GM11168 (cell line): Measurements from ENCODE around the gene VAMP3.

Source experiments
- in situ Hi-C: fragments of 300-500 bp; cut with MboI; formaldehyde crosslinking; loops from one replicate; pipeline ENCODE4 v1.12.0; 2022; ENCODE audit warnings: low sequenced_read_pairs; ENCODE audit not compliant: unreplicated experiment

VAMP3 gene, protein sequence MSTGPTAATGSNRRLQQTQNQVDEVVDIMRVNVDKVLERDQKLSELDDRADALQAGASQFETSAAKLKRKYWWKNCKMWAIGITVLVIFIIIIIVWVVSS

DNA sequence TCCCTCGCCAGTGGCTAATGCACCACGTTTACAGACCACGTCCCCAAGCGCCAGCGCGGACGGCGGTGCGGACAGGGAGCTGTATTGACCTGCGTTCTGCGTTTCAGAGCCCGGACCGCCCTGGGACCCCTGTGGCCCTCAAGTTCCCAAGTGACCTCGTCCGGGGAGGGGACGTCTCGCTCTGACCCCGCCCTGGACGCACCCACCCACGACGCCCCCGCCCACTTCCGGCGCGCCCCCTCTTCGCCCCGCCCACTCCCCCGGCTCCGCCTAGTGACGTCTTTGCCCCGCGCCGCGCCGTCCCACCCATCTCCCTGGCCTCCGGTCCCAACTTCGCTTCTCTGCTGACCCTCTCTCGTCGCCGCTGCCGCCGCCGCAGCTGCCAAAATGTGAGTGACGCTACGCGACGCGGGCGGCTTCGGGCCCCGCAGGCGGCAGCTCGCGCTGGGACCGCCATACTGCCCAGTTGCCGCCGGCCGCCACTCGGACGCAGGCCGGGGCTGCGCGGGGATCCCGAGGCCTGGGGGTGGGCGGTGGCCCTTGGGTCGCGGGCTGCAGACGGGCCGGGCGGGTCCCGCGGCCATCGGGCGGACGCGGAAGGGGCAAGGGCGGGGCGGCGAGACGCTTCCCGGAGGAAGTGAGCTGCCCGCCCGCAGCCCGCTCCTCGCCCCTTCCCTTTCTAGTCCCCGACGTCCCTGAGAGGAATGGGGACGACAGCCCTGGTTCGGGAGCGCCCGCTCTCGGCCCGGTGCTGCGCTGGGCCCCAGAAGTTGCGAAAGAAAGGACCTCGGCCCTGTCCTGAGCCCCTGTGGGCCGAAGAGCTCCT, at the start of gene VAMP3:
Gene VAMP3 (plus strand): TSS at position 300 of the 826 bp plus-strand sequence. CDS start 88 bp downstream, at position 388.
- in situ Hi-C loops, result no loop called here

DNA sequence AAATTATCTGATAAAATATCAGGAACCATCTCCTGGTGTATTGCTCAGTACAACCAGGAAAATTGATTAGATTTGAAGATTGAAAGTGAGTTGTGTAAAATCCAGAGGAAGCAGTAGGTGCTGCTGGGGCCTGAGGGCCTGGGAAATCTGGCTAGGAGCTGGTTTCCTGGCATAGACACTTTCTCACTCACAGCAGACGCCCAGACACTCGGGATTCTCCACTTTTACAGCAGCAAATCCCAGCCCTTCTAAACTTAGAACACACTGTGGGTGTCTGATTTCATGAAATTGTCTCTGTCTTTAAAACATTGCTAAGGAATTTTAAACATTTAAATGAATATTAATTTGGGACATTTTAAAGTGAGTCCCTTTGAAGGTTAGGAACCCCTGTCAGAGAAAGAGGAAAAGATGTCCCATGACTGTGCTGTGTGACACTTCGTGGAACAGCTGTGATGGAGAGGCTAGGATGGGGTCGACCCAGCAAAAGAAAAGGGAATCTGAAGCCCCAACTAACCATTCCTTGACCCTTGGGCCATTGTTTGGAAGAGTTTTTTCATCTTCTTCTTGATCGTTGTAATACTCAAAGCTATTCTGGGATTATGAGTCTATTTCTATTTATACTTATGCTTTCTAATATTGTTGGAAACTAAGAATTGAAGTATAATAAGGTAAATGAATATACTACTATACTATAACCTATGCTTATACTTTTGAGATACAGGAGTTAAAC, 49.0 kb upstream of the VAMP3 start:
- in situ Hi-C loops, result no loop called here

DNA sequence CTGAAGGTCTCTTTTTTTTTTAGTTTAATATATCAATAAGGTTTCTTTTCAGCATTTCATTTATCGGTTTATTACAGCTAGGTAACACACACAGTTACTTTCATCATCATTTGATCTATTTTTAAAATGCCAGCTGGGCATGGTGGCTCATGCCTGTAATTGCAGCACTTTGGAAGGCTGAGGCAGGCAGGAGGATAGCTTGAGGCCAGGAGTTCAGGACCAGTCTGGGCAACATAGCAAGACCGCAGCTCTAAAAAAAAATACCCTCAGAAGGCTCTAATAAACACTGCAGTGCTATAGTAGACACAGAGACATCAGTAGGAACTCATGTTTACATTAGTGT, 48.5 kb upstream of the VAMP3 start:
- in situ Hi-C loops, result no loop called here

DNA sequence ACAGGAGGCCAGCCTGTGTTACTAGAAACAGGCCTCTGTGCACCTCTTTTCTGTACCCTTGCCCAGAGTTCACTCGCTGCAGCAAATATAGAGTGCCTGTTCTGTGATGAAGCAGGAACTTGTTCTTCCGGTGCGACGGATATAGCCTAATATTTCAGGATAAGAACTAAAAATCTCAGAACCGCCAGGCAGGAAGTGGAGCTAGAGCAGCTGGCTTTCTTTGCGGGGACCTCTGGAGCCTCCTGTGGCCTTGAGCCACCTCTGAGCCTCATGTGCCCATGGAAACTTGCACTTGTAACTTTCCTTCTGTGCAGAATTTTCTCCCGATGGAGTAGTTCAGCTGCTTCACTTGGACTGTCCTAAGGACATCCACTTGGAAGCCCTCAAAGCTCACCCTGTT, 44.5 kb upstream of the VAMP3 start:
- in situ Hi-C loops, result no loop called here

DNA sequence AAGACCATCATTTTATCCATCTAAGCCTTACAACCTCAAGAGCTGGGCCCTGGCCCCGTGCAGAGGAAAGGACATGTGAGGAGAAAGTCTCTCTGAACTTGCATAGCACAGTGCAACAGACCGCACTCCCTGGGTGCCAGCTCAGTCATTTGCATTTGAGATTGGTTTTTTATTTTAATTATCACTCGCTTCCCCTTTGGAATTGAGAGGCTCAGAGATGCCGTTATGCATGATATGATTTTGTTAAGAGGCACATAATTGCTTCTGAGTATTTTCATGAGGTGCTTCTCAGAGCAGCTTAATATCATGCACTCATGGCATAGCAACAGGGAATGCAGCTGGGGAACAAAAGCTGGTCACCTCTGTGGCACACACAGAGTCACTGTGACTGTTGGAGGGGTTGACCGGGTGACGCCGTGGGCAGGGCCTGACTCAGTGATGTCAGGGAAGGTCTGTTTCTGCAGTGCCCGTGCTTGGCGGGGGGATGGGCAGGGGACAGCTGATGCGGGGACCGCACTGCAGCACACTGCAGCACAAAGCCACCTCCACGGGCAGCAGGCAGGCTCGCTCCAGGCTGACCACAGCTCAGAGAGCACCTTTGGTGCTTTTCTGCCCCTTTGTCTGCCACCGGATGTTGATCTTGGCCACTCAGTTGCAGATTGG, 43.2 kb upstream of the VAMP3 start:
- in situ Hi-C loops, result no loop called here

DNA sequence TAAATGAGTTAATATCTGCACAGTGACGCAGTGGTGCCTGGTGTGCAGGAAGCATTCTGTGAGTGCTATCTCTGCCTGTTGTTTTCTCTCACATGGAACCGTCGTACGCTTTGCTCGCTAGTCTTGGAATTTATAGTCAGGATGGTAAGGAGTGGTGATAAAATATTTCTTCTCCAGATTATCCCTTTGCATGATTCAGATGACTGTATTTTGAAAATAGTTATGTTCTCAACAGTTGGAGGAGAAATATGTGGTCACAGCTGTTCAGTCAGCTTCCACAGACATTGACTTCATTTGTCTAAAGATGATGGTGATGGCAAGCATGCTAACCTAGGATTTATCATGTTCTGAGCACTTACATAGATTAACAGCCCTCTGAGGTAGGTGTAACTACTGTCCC, 41.3 kb upstream of the VAMP3 start:
- in situ Hi-C loops, result no loop called here

DNA sequence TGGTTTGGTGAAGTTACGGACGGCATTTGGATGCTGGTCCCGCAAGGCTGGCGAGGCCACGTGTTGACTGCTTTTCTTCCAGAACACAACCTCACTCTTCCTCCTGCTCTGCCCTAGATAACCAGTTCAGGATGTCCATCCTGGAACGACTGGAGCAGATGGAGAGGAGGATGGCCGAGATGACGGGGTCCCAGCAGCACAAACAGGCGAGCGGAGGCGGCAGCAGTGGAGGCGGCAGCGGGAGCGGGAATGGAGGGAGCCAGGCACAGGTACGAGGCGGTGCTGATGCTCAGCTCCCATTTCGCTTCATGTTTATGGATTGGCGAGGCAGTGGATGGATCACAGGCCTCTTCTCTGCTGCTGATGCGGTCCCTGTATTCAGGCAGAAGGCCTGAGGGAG, 38.8 kb upstream of the VAMP3 start:
- in situ Hi-C loops, result no loop called here

DNA sequence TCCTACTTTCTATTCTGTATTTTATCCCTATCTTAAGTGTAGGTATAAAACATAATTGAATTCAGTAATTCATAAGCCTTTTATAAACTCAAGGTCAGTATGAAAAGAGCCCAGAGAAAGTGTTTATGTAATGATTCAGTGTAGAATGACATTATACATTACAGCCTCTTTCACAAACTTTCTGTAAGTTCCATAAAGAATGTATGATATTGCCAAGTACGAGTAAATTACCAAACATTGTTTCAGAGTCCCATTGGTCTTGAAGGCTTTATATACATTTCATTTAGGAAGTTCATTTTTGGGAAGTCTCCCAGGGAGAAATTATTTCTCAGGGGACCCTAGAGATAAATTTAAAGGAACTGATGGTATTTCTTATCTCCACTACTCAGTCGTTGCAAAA, 37.8 kb upstream of the VAMP3 start:
- in situ Hi-C loops, result no loop called here

DNA sequence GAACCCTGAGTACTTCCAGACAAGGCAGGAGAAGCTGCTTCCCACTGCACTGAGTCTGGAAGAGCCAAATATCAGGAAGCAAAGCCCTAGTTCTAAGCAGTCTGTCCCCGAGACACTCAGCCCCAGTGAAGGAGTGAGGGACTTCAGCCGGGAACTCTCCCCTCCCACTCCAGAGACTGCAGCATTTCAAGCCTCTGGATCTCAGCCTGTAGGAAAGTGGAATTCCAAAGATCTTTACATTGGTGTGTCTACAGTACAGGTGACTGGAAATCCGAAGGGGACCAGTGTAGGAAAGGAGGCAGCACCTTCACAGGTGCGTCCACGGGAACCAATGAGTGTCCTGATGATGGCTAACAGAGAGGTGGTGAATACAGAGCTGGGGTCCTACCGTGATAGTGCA, 33.1 kb upstream of the VAMP3 start:
- in situ Hi-C loops, result no loop called here

DNA sequence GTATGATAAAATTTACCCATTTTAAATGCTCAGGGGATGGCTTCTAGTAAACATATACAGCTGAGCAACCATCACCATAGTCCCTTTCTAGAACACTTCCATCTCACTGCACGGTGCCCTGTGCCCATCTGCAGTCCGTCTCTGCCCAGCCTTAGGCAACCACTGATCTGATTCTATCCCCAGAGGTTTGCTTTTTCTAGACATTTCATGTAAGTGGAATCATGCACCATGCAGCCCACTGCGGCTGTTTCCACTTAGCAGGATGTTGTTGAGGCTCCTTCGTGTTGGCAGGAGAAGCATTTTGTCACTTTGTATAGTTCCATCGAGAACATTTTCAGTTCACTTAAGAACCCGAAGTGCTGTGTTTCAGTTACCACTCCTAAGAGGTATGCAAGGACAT, 27.8 kb upstream of the VAMP3 start:
- in situ Hi-C loops, result no loop called here

DNA sequence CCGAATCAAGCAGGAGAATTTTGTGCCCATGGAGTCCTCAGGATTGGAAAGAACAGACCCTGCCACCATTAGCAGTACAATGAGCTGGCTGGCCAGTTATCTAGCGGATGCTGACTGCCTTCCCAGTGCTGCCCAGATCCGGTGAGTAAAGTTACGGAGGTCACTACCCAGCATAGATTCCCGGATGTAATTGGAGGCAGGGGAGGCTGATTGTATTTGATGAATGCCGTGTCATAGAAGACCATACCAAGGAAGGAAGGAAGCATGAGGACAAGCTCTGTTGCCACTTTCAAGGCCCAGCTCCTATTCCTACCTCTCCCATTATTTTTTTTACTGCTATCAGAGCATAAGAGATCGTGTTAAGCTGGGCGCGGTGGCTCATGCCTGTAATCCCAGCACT, 26.2 kb upstream of the VAMP3 start:
- in situ Hi-C loops, result no loop called here

DNA sequence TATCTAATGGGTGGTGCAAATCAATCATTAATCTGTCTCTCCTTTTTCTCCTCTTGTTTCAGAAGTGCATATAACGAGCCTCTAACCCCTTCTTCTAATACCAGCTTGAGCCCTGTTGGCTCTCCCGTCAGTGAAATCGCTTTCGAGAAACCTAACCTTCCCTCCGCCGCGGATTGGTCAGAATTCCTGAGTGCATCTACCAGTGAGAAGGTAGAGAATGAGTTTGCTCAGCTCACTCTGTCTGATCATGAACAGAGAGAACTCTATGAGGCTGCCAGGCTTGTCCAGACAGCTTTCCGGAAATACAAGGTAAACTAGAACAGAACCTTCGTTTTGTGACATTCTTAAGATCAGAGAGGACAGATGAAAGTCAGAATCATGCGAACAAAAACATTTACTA, 25.3 kb upstream of the VAMP3 start:
- in situ Hi-C loops, result no loop called here

DNA sequence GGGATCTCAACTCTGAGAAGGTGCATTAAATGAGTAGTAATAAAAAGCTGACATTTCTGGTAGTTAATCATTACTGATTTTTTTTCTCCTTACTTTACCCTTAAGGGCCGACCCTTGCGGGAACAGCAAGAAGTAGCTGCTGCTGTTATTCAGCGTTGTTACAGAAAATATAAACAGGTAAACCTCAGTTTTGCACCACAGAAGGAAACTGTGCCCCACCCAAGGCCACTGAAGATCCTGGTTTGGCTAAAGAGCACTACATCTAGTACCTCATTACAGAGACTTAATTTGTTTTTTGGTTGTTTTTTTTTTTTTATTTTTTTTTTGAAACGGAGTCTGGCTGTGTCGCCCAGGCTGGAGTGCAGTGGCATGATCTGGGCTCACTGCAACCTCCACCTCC, 23.5 kb upstream of the VAMP3 start:
- in situ Hi-C loops, result no loop called here

DNA sequence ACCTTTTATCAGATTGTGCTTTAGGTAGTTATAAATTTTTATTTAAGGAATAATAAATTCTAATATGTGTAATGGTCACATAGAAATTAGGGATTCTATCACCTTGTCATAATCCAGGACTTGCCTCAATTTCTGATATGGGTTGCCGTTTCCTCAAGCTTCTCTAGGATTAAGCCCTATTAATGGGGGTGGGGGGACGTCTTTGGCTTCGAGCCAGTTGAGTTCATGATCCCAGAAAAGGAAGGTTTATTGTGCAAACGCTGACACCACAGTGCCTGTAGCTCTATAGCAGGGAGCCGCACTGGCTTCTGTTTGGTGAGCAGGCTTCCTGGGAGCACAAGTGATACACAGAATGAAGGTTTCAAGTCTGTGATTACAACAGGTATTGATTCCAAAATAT, 22.0 kb upstream of the VAMP3 start:
- in situ Hi-C loops, result no loop called here

DNA sequence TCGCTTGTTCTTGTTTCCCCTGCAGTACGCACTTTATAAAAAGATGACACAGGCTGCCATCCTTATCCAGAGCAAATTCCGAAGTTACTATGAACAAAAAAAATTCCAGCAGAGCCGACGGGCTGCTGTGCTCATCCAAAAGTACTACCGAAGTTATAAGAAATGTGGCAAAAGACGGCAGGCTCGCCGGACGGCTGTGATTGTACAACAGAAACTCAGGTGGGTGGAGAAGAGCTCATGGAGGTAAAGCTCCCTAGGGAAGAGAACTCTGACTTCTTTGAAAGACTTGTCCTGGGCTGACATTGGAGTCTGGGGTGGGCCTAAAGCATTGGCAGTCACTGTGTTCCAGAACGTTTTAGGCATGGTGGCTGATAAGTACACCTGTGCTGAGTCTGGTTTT, 19.9 kb upstream of the VAMP3 start:
- in situ Hi-C loops, result no loop called here

DNA sequence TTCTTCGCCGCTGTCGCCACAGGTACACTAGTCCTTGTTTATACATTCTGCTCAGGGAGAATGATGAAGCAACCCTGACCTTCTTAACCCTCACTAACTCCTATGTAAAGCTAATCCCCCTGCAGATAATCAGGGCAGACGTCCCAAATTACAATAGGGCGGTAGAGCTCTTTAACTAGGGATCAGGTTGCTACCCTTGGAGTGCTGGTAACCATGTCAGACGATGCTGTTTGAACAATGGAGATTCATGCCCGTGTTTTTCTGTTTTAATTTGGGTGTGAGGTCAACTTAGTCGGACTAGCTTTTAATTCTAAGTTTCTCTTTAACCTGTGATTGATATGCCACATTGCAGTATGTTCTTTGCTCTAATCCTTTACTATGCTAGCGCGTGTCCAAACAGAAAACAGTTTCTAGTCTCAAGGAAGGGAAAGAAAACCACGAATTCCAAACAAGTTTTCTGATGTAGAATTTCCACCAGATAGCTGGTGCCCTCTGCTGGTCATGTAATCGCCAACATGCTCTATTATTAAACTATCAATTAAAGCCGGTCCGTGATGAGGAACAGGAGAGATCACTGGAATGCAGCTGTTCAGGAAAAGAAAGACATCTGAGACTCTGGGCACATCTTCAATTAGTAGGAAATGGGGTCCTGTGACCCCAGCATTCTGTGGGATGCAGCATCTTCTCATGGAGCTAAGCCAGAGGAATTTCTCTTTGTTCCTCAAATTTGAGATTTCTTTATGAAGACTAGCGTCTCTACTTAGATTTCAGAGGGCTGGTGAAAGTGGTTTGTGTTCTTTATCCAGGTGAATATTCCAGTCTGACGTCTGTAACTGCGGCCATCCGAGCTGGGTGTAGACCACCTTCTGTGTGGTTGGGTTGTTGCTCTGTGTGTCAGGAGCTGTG, 18.3 kb upstream of the VAMP3 start:
- in situ Hi-C loops, result no loop called here

DNA sequence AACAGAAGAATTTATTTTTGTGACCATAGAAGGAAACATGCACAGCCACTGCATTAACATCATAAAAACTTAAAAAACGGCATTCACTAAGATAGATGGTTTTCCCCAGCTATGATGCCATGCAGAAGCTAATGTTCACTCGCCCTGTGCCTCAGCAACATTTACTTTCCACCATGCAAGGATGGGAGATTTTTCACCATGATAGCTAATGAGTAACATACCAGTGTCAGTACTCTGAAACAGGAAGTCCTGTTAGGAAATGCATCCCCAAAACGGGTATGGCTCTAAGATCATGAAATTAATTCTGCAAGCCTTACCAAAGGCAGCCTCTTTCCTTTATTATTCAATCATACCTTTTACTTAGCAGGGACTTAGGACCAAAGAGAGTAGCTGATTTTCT, 17.5 kb upstream of the VAMP3 start:
- in situ Hi-C loops, result no loop called here

DNA sequence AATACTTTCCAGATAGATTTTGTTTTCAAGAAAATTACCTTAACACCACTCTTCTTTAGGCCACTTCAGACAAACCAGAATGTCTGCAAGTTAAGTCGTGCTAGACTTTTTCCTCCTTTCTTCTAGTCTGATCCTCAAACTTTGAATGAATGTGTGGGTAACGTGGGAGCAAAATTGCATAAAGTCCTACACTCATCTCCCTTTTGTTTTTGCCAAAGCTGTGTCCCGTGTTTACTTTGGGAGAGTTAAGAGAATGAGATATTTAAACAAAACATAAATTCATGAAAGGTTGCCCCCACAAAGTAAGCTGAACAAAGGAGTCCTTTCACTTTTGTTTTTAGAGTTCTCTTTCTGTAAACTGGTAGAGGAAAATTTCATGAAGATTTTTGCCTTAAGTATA, 16.9 kb upstream of the VAMP3 start:
- in situ Hi-C loops, result no loop called here

DNA sequence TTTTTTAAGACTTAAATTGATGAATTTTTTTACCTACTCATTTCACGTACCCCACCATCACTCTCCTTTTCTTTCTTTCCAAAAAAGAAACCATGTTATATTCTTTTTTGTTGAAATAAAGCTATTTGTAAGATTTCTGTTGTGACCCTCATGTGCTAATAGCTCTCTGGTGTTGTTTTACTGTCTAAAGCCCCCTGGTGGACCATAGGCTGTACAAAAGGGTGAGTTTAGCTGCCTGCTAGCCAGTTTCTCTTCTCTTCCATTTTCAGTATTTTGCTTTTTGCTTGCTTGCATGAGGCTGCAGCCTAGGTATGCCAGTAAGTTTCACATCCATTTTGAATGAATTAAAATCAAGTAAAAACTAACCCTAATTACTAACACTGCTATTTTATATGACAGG, 15.6 kb upstream of the VAMP3 start:
- in situ Hi-C loops, result no loop called here

DNA sequence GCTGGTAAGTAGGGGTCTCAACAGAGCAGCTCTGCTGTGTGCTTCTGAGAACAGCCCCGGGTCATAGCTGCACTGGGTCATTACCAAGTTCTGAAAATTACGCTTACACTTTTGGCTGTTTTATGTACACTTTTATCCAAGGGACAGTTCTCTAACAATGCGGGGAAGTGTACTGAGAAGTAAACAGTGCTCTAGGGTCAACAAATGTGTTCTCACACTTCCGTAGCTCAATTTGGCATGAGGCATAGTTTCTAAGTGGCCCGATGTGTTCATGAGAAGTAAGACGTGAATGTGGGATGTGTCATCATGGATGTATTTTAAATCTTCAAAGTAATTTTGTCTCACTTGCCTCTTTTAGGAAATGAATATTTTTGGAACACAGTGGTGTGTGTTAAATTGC, 10.9 kb upstream of the VAMP3 start:
- in situ Hi-C loops, result no loop called here
